HepG2 (cell line): ENCODE measurements around the gene LHFPL2. TPM values are rescaled to one million over a fixed set of nuclear protein-coding genes. Genes with fewer than 3 reads are reported as not detected.

Experiments
- ATAC-seq: fragments of 200-7000 bp; cut with Tn5 transposase; 3 replicates; pipeline ENCODE4 v1.9.1; 2020; ENCODE audit warnings: mild to moderate bottlenecking, moderate library complexity
- BruUV-seq: library from RNA; stranded (reverse); fragments of 400-500 nt; replicated peaks from 2 replicates; lab custom pipeline; 2021; lab: Mats Ljungman, UMichigan
- CTCF ChIA-PET: fragments of 300-600 bp; formaldehyde crosslinking; extraction: SDS; loops from one replicate; lab custom pipeline; 2021; ENCODE audit warnings: low total read pairs, inconsistent platforms, low intra/inter-chr PET ratio; lab: Yijun Ruan, JAX
- POLR2A ChIA-PET: fragments of 350-600 bp; sonication (Branson Sonifier 250); formaldehyde crosslinking; loops from one replicate; lab custom pipeline; 2020; ENCODE audit warnings: antibody characterized with exemption, inconsistent platforms; lab: Yijun Ruan, JAX
- DNase-seq: peaks from one replicate; pipeline ENCODE4 v3.0.0-alpha.2; 2015; ENCODE audit warnings: low spot score
- FAIRE-seq: peaks from 3 replicates; lab custom pipeline; 2011; peaks lifted over from hg19 to GRCh38; lab: Jason Lieb, UNC
- H2AFZ ChIP-seq: one replicate; pipeline ENCODE4 v1.6.1; 2011; ENCODE audit warnings: low read length, inconsistent platforms
- H3K27ac ChIP-seq: fragments of 300-600 bp; 3 replicates; pipeline ENCODE4 v1.8.0; 2011; ENCODE audit warnings: mixed run types, mild to moderate bottlenecking, mixed read lengths, low read length, inconsistent platforms; ENCODE audit not compliant: insufficient read depth; ENCODE audit errors: extremely low read length
- H3K27me3 ChIP-seq, 2 experiments: fragments of 200-600 bp in 1 of 2; 2 replicates in 1 of 2; 3 replicates in 1 of 2; pipeline versions ENCODE4 v1.6.0 to v1.8.0; 2011; ENCODE audit warnings: low read length in 2 of 2, mild to moderate bottlenecking in 2 of 2, moderate library complexity in 2 of 2, inconsistent platforms in 1 of 2; ENCODE audit not compliant: insufficient read depth in 2 of 2, control insufficient read depth in 1 of 2
- H3K36me3 ChIP-seq, 2 experiments: fragments of 200-600 bp in 1 of 2; replicated peaks in 1 of 2; 2 replicates in 1 of 2; 3 replicates in 1 of 2; pipeline versions ENCODE4 v1.5.1 to v1.8.0; 2011; ENCODE audit warnings: low read length in 2 of 2, inconsistent platforms in 1 of 2; ENCODE audit not compliant: insufficient read depth in 2 of 2, control insufficient read depth in 1 of 2
- H3K4me1 ChIP-seq: 2 replicates; pipeline ENCODE4 v1.5.1; 2012; ENCODE audit warnings: low read length, inconsistent platforms; ENCODE audit not compliant: insufficient read depth
- H3K4me2 ChIP-seq: 2 replicates; pipeline ENCODE4 v1.6.0; 2011; ENCODE audit warnings: low read depth, low read length, inconsistent platforms
- H3K4me3 ChIP-seq, 3 experiments: fragments of 200-600 bp in 1 of 3; sonication (generic), shearing (Covaris generic) in 1 of 3; replicated peaks in 1 of 3; 2 replicates each; pipeline ENCODE4 v1.5.1; 2011 to 2016; ENCODE audit warnings: low read length in 3 of 3, inconsistent platforms in 2 of 3, low read depth in 2 of 3, mild to moderate bottlenecking in 2 of 3, control low read depth in 1 of 3, mixed read lengths in 1 of 3; ENCODE audit not compliant: insufficient read depth in 1 of 3
- H3K79me2 ChIP-seq: one replicate; pipeline ENCODE4 v1.6.1; 2011; ENCODE audit warnings: low read length, inconsistent platforms; ENCODE audit not compliant: insufficient read depth
- H3K9ac ChIP-seq: 2 replicates; pipeline ENCODE4 v1.6.0; 2011; ENCODE audit warnings: mild to moderate bottlenecking, low read depth, low read length, inconsistent platforms; ENCODE audit not compliant: insufficient read depth
- H3K9me3 ChIP-seq: 2 replicates; pipeline ENCODE4 v1.5.1; 2012; ENCODE audit warnings: mild to moderate bottlenecking, low read length
- H4K20me1 ChIP-seq: 2 replicates; pipeline ENCODE4 v1.6.0; 2011; ENCODE audit warnings: inconsistent platforms, mild to moderate bottlenecking, low read length, moderate library complexity; ENCODE audit not compliant: insufficient read depth
- ATF3 ChIP-seq: sonication (generic); formaldehyde crosslinking; IDR thresholded peaks from 2 replicates; pipeline ENCODE4 v1.4.0; 2020; ENCODE audit warnings: missing genetic modification reagents
- CBFB ChIP-seq: sonication (generic); formaldehyde crosslinking; IDR thresholded peaks from 2 replicates; pipeline ENCODE4 v1.4.0; 2020; ENCODE audit warnings: missing genetic modification reagents
- CHCHD3 ChIP-seq: sonication (generic); formaldehyde crosslinking; IDR thresholded peaks from 2 replicates; pipeline ENCODE4 v1.8.0; 2022; ENCODE audit warnings: mild to moderate bottlenecking, missing genetic modification reagents, moderate library complexity
- EEA1 ChIP-seq: sonication (generic); formaldehyde crosslinking; IDR thresholded peaks from 2 replicates; pipeline ENCODE4 v1.5.1; 2020; ENCODE audit warnings: mild to moderate bottlenecking, missing genetic modification reagents, borderline replicate concordance
- ELF1 ChIP-seq: sonication (generic); formaldehyde crosslinking; IDR thresholded peaks from 2 replicates; pipeline ENCODE4 v1.4.0; 2020; ENCODE audit warnings: missing genetic modification reagents
- MIER3 ChIP-seq: IDR thresholded peaks from 2 replicates; pipeline ENCODE4 v1.6.1; 2016; ENCODE audit warnings: missing compliant biosample characterization, borderline replicate concordance
- NFE2L1 ChIP-seq: sonication (generic); formaldehyde crosslinking; IDR thresholded peaks from 2 replicates; pipeline ENCODE4 v1.4.0; 2020; ENCODE audit warnings: missing genetic modification reagents, mild to moderate bottlenecking, borderline replicate concordance
- NR2F1 ChIP-seq, 2 experiments: fragments of 450-650 bp in 1 of 2; formaldehyde crosslinking in 1 of 2; IDR thresholded peaks; 2 replicates each; pipeline versions ENCODE4 v1.5.0 to v1.6.1; 2016 to 2020; ENCODE audit warnings: mild to moderate bottlenecking in 1 of 2, missing compliant biosample characterization in 1 of 2, missing genetic modification reagents in 1 of 2, moderate library complexity in 1 of 2
- PAWR ChIP-seq: sonication (generic); formaldehyde crosslinking; IDR thresholded peaks from 2 replicates; pipeline ENCODE4 v1.4.0; 2020; ENCODE audit warnings: missing genetic modification reagents, mild to moderate bottlenecking, borderline replicate concordance
- PLRG1 ChIP-seq: fragments of 450-650 bp; conservative IDR thresholded peaks from 2 replicates; pipeline ENCODE4 v1.6.1; 2016
- SRSF9 ChIP-seq: fragments of 200-400 bp; formaldehyde crosslinking; IDR thresholded peaks from 2 replicates; pipeline ENCODE4 v1.6.1; 2018; ENCODE audit warnings: borderline replicate concordance, mild to moderate bottlenecking, low read depth, low read length; ENCODE audit not compliant: insufficient read depth, poor library complexity, severe bottlenecking
- ZNF333 ChIP-seq: sonication (generic); formaldehyde crosslinking; IDR thresholded peaks from 2 replicates; pipeline ENCODE4 v1.4.0; 2020; ENCODE audit warnings: mild to moderate bottlenecking, missing genetic modification reagents, borderline replicate concordance
- ZNF34 ChIP-seq: sonication (generic); formaldehyde crosslinking; IDR thresholded peaks from 2 replicates; pipeline ENCODE4 v1.4.0; 2020; ENCODE audit warnings: mild to moderate bottlenecking, missing genetic modification reagents, borderline replicate concordance
- ZNF788 ChIP-seq: sonication (generic); formaldehyde crosslinking; IDR thresholded peaks from 2 replicates; pipeline ENCODE4 v1.5.0; 2020; ENCODE audit warnings: mild to moderate bottlenecking, missing genetic modification reagents, borderline replicate concordance
- ZSCAN5A ChIP-seq: sonication (generic); formaldehyde crosslinking; IDR thresholded peaks from 2 replicates; pipeline ENCODE4 v1.8.0; 2022; ENCODE audit warnings: mild to moderate bottlenecking, missing genetic modification reagents, borderline replicate concordance
- WGBS: methylation state at CpG from one replicate; pipeline ENCODE4 v1.1.6; 2017; ENCODE audit warnings: low lambda C conversion rate; 5-methylcytosine and 5-hydroxymethylcytosine counted together
- in situ Hi-C: cut with HindIII; loops from 2 replicates; pipeline ENCODE4 v1.10.0; 2017; ENCODE audit warnings: low pct_unique_long_range_greater_than_20kb; ENCODE audit not compliant: extremely low pct_ligation_motif_present
- intact Hi-C: fragments of 100-400 bp; cut with micrococcal nuclease; formaldehyde crosslinking; loops from one replicate; pipeline ENCODE4 v1.10.0; 2022; ENCODE audit not compliant: unreplicated experiment
- polyA plus RNA-seq, 8 experiments: library from polyadenylated mRNA; depleted of rRNA in 3 of 8; stranded (reverse) in 7 of 8; unstranded in 1 of 8; fragments of >200 nt; fragmentation: Illumina TruSeq in 4 of 8; extraction: Trizol in 4 of 8; gene quantifications; 2 replicates each; pipeline versions ENCODE4 v1.2.1 to v1.2.3, GENCODE V29; 2011 to 2016; ENCODE audit warnings: low read depth in 4 of 8, missing spikeins in 1 of 8, mixed read lengths in 1 of 8; ENCODE audit not compliant: insufficient read depth in 1 of 8
- total RNA-seq, 5 experiments: library from RNA; depleted of rRNA; stranded (reverse); fragments of >200 nt; fragmentation: Illumina TruSeq; extraction: Trizol; gene quantifications; 2 replicates each; pipeline ENCODE4 v1.2.3, GENCODE V29; 2016; ENCODE audit warnings: low read depth in 1 of 5

LHFPL2 gene
- total and polyA plus RNA-seq, 2 of the 13 experiments (the other 11 are each of a cell fraction or from before 2014, with no cell fraction given) = 6.0 to 20.0 TPM

- Histone ChIP-seq H3K9ac (no peak overlapping the region), H2AFZ (no peak overlapping the region), H3K9me3 (no peaks in the 10 kb centered on the region), H3K27ac (no peak overlapping the region), H4K20me1 (no peaks in the 10 kb centered on the region), H3K4me1 (no peaks in the 10 kb centered on the region), H3K36me3 (peaks cover 16 to 36% of the 10 kb centered on the region in 2 experiments), H3K27me3 (no peaks in the 10 kb centered on the region), H3K4me3 (no peak overlapping the region), H3K4me2 (no peak overlapping the region), H3K79me2 (no peaks in the 10 kb centered on the region)
- ATAC-seq = no peak
- 97% methylated on average over 3 of the region's 7 CpGs for WGBS
- in situ Hi-C loops = no loop called here
- intact Hi-C loops = loop anchor here (1.0 kb wide), 1 partner anchor 24 kb away; no protein-coding TSS in a partner anchor
- CTCF ChIA-PET = no interaction called here
- TF ChIP-seq PAWR (CRISPR knock-in tag) = no peak
- TF ChIP-seq ZNF34 (CRISPR knock-in tag) = no peak
- TF ChIP-seq CHCHD3 (CRISPR knock-in tag) = no peak
- TF ChIP-seq ELF1 (CRISPR knock-in tag) = no peak
- TF ChIP-seq ZNF333 (CRISPR knock-in tag) = no peak
- TF ChIP-seq NFE2L1 (CRISPR knock-in tag) = no peak
- TF ChIP-seq ZSCAN5A = no peak
- TF ChIP-seq MIER3 (CRISPR knock-in tag) = no peak
- TF ChIP-seq NR2F1 (CRISPR knock-in tag; IDR thresholded peaks at IDR 0.05) = no peak
- no peak for TF ChIP-seq ATF3 (CRISPR knock-in tag)
- TF ChIP-seq EEA1 (CRISPR knock-in tag) = no peak
- no peak for TF ChIP-seq CBFB (CRISPR knock-in tag)
- TF ChIP-seq ZNF788 (CRISPR knock-in tag) = no peak
- no peak for TF ChIP-seq SRSF9
- TF ChIP-seq PLRG1 = no peak
- POLR2A ChIA-PET = no interaction called here
- FAIRE-seq = no peak
- no peak for DNase-seq
- no TSS peak for BruUV-seq
Observed at GRCh38 chr5:78492650-78493049, 155.9 kb downstream of the LHFPL2 start.
